ENCODE measurements around the gene UBLCP1.

DNA sequence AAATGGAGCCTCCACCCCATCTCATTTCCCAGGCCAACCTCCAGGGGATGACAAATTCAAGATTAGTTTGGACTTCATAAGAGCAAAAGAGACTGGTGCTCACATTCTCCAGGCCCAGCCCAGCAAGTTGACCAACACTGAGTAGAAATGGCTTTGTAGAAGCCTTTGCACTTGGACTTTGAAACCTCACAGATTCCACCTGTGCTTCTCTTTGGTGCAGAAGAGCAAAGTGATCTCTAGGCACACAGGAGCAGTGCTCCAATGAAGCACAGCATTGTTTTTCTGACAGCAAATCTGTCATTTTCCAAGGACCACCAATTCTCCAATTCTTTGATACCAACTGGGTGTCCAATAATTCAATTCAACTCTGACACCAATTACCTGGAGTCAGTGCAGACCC lies 36.6 kb upstream of the UBLCP1 start:
- TF ChIP-seq RAD21 (conservative IDR thresholded peaks at IDR 0.05) = no peak
- TF ChIP-seq CTCF (IDR thresholded peaks at IDR 0.05; ENCODE audit: poor library complexity, severe bottlenecking) = no peak
- TF ChIP-seq SMC3 (conservative IDR thresholded peaks at IDR 0.05; ENCODE audit: poor library complexity) = no peak
- no peak for TF ChIP-seq EZH2 (IDR thresholded peaks at IDR 0.05; ENCODE audit: borderline replicate concordance, insufficient read depth, low read length, poor library complexity, severe bottlenecking)
- TF ChIP-seq REST (IDR thresholded peaks at IDR 0.05; ENCODE audit: borderline replicate concordance) = no peak
